Mesenchymal stem cell (in vitro differentiated cells and primary cell): ENCODE results near the gene POLR2F.
A peak's percentile ranks its signal among the peaks of the same experiment; 100 is the strongest.

Experiments
- DNase-seq: peaks from one replicate; pipeline ENCODE4 v3.0.0-alpha.2; 2013
- H2AFZ ChIP-seq: one replicate; pipeline ENCODE4 v1.6.1; 2013; ENCODE audit warnings: low read depth, mild to moderate bottlenecking, control low read depth, inconsistent platforms, low read length, moderate library complexity
- H2AK5ac ChIP-seq: 2 replicates; pipeline ENCODE4 v1.6.1; 2013; ENCODE audit warnings: low read length, moderate library complexity, mild to moderate bottlenecking, inconsistent platforms; ENCODE audit not compliant: severe bottlenecking
- H2BK120ac ChIP-seq: one replicate; pipeline ENCODE4 v1.6.1; 2013; ENCODE audit warnings: low read depth, mild to moderate bottlenecking, inconsistent platforms, low read length, moderate library complexity
- H2BK12ac ChIP-seq, 2 experiments: one replicate each; pipeline ENCODE4 v1.6.1; 2013; ENCODE audit warnings: inconsistent platforms in 2 of 2, low read length in 2 of 2, mild to moderate bottlenecking in 2 of 2, moderate library complexity in 2 of 2, control low read depth in 1 of 2
- H2BK15ac ChIP-seq: one replicate; pipeline ENCODE4 v1.6.1; 2013; ENCODE audit warnings: mild to moderate bottlenecking, low read depth, inconsistent platforms; ENCODE audit not compliant: poor library complexity, severe bottlenecking
- H2BK5ac ChIP-seq: 2 replicates; pipeline ENCODE4 v1.6.1; 2013; ENCODE audit warnings: low read depth, mild to moderate bottlenecking, low read length, control low read depth, inconsistent platforms; ENCODE audit not compliant: poor library complexity, severe bottlenecking
- H3K14ac ChIP-seq, 2 experiments: one replicate each; pipeline ENCODE4 v1.6.1; 2013; ENCODE audit warnings: inconsistent platforms in 2 of 2, low read length in 2 of 2, control low read depth in 1 of 2, mild to moderate bottlenecking in 1 of 2, moderate library complexity in 1 of 2
- H3K18ac ChIP-seq, 2 experiments: one replicate each; pipeline ENCODE4 v1.6.1; 2013; ENCODE audit warnings: inconsistent platforms in 2 of 2, low read length in 2 of 2, control low read depth in 1 of 2, low read depth in 1 of 2, mild to moderate bottlenecking in 1 of 2
- H3K23ac ChIP-seq, 2 experiments: one replicate each; pipeline ENCODE4 v1.6.1; 2013; ENCODE audit warnings: inconsistent platforms in 2 of 2, low read length in 2 of 2, mild to moderate bottlenecking in 2 of 2, moderate library complexity in 2 of 2, control low read depth in 1 of 2
- H3K27ac ChIP-seq: 2 replicates; pipeline ENCODE4 v1.5.1; 2013; ENCODE audit warnings: mild to moderate bottlenecking, moderate library complexity, low read length, control low read depth, inconsistent platforms; ENCODE audit not compliant: poor library complexity, severe bottlenecking
- H3K27me3 ChIP-seq, 2 experiments: 2 replicates each; pipeline versions ENCODE4 v1.6.1 to v1.7.0; 2013; ENCODE audit warnings: low read length in 2 of 2, mild to moderate bottlenecking in 2 of 2, moderate library complexity in 2 of 2, control low read depth in 1 of 2, inconsistent platforms in 1 of 2; ENCODE audit not compliant: control insufficient read depth in 1 of 2, insufficient read depth in 1 of 2
- H3K36me3 ChIP-seq, 2 experiments: 2 replicates each; pipeline versions ENCODE4 v1.6.1 to v1.7.0; 2013; ENCODE audit warnings: low read length in 2 of 2, control low read depth in 1 of 2, inconsistent platforms in 1 of 2, low read depth in 1 of 2, mild to moderate bottlenecking in 1 of 2; ENCODE audit not compliant: insufficient read depth in 2 of 2, control insufficient read depth in 1 of 2
- H3K4ac ChIP-seq, 2 experiments: one replicate each; pipeline ENCODE4 v1.6.1; 2013; ENCODE audit warnings: inconsistent platforms in 2 of 2, low read length in 2 of 2, mild to moderate bottlenecking in 2 of 2, moderate library complexity in 2 of 2, control low read depth in 1 of 2, low read depth in 1 of 2
- H3K4me1 ChIP-seq: 2 replicates; pipeline ENCODE4 v1.6.1; 2013; ENCODE audit warnings: low read depth, low read length, control low read depth; ENCODE audit not compliant: control insufficient read depth, insufficient read depth
- H3K4me2 ChIP-seq: 2 replicates; pipeline ENCODE4 v1.6.1; 2013; ENCODE audit warnings: low read length, mild to moderate bottlenecking, inconsistent platforms; ENCODE audit not compliant: poor library complexity, severe bottlenecking
- H3K4me3 ChIP-seq, 2 experiments: 2 replicates each; pipeline versions ENCODE4 v1.5.1 to v1.7.0; 2013; ENCODE audit warnings: low read length in 2 of 2, mild to moderate bottlenecking in 2 of 2, control low read depth in 1 of 2, low read depth in 1 of 2; ENCODE audit not compliant: insufficient read depth in 1 of 2
- H3K79me1 ChIP-seq: replicated peaks from 2 replicates; pipeline ENCODE4 v1.6.1; 2013; ENCODE audit warnings: mild to moderate bottlenecking, control low read depth, low read length, inconsistent platforms; ENCODE audit not compliant: poor library complexity, severe bottlenecking
- H3K9ac ChIP-seq: 2 replicates; pipeline ENCODE4 v1.7.0; 2013; ENCODE audit warnings: mild to moderate bottlenecking, low read length, moderate library complexity
- H3K9me3 ChIP-seq: 2 replicates; pipeline ENCODE4 v1.7.0; 2013; ENCODE audit warnings: mild to moderate bottlenecking, low read length; ENCODE audit not compliant: control insufficient read depth
- H4K8ac ChIP-seq: one replicate; pipeline ENCODE4 v1.6.1; 2013; ENCODE audit warnings: inconsistent platforms, mild to moderate bottlenecking, low read length, moderate library complexity
- H4K91ac ChIP-seq: one replicate; pipeline ENCODE4 v1.6.1; 2013; ENCODE audit warnings: mild to moderate bottlenecking, low read length, inconsistent platforms
- WGBS: methylation state at CpG from one replicate; pipeline ENCODE4 v1.1.7; 2013; ENCODE audit warnings: mixed read lengths; 5-methylcytosine and 5-hydroxymethylcytosine counted together

POLR2F gene

DNA sequence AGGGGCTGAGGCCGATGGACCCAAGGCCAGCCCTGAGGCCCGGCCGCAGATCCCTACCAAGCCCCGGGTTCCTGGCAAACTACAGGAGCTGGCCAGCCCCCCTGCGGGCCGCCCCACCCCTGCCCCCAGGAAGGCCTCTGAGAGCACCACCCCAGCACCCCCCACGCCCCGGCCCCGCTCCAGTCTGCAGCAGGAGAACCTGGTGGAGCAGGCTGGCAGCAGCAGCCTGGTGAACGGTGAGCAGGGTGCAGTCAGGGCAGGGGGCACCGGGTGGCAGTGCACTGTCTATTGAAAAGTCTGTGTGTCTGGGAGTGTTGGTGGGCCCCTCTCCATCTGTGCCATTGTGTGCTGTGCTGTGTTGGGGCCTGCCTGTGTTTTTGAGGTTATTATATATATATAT, 31.3 kb upstream of the POLR2F start:
- Histone ChIP-seq H3K4me2 (no peak overlapping the region), H2BK15ac (no peak overlapping the region), H3K79me1 (peaks cover 44% of the 10 kb centered on the region), H3K36me3 (peaks cover 83 to 89% of the 10 kb centered on the region in 2 experiments), H4K91ac (no peak overlapping the region), H3K4me3 (no peak overlapping the region), H3K18ac (no peak overlapping the region), H3K27ac (no peak overlapping the region), H3K23ac (no peak overlapping the region), H2BK12ac (no peak overlapping the region), H3K4me1 (peaks cover 7% of the 10 kb centered on the region), H2BK5ac (no peak overlapping the region), H3K9me3 (no peaks in the 10 kb centered on the region), H2AFZ (no peak overlapping the region), H3K9ac (no peak overlapping the region), H3K27me3 (no peaks in the 10 kb centered on the region), H2BK120ac (no peak overlapping the region), H4K8ac (no peak overlapping the region), H3K4ac (no peak overlapping the region), H3K14ac (no peak overlapping the region), H2AK5ac (no peak overlapping the region)
- DNase-seq = no peak
- 98% methylated on average over 10 of the region's 11 CpGs for WGBS

DNA sequence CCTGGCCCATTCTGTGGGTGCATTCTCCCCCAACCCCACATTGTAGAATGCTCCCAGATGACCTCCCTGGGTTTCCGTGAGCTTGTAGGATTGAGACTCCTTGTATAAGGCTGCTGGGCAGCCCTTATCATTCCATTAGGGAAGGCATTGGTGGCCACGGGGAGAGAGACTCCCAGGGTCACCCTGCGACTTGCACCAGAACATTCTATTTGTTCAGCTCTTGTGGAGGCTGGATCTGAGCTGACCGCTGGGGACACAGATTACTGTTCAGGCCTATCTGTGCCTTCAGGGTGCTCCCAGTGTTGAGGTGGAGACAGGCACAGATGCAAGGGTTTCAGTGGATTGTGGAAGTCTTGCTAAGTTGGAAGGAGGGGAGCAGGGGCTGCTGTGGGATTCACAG, 29.6 kb upstream of the POLR2F start:
- no peak overlapping the region for H3K9ac ChIP-seq
- no peak overlapping the region for H2BK120ac ChIP-seq
- no peak overlapping the region for H4K91ac ChIP-seq
- H3K18ac ChIP-seq = no peak overlapping the region
- no peaks in the 10 kb centered on the region for H3K9me3 ChIP-seq
- no peak overlapping the region for H4K8ac ChIP-seq
- H3K4ac ChIP-seq = no peak overlapping the region
- H2AK5ac ChIP-seq = no peak overlapping the region
- peaks cover 81 to 87% of the 10 kb centered on the region in 2 experiments for H3K36me3 ChIP-seq
- H3K27me3 ChIP-seq = no peaks in the 10 kb centered on the region
- 93% methylated on average over 4 of the region's 4 CpGs for WGBS
- H3K4me3 ChIP-seq = no peak overlapping the region
- DNase-seq = no peak
- H3K4me1 ChIP-seq = peaks cover 6% of the 10 kb centered on the region
- no peak overlapping the region for H2AFZ ChIP-seq
- H3K4me2 ChIP-seq = no peak overlapping the region
- no peak overlapping the region for H3K27ac ChIP-seq
- no peak overlapping the region for H3K14ac ChIP-seq
- H2BK12ac ChIP-seq = no peak overlapping the region
- peaks cover 44% of the 10 kb centered on the region for H3K79me1 ChIP-seq
- no peak overlapping the region for H2BK15ac ChIP-seq
- H2BK5ac ChIP-seq = no peak overlapping the region
- peak overlapping the region in 1 of 2 experiments; percentile 34 for H3K23ac ChIP-seq

DNA sequence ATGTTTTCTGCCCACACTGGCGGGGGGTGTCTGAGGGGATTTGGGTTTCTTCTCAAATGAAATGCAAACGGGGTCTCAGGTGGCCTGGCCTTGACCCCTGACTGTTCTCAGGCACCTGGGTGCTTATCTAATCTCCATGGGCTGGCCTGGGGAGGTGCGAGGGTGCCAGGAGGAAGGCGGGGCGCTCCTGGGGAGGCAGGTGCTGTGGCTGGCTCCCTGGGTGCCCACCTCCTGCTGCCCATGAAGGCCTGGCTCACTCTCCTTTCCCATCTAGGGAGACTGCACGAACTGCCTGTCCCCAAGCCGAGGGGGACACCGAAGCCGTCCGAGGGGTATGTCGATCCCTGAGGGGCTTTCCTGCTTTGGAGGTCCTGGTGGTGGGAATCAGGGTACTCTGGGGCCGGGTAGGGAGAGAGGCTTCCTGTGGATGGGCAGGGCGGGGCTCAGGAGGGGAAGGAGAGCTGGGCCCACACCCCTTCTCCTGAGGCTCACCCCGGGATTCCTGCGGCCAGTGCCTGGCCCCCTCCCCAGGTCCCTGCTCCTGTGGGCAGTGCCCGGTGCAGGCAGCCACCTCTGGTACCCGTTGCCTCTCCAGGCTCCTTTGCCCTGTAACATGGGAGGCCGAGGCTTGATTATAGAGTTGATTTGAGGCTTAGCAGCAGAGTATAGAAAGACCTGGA, 29.0 kb upstream of the POLR2F start:
- Histone ChIP-seq H2AFZ (no peak overlapping the region), H3K4me3 (no peak overlapping the region), H3K4me1 (peaks cover 4% of the 10 kb centered on the region), H2BK5ac (no peak overlapping the region), H3K36me3 (peaks cover 83 to 88% of the 10 kb centered on the region in 2 experiments), H3K14ac (no peak overlapping the region), H2BK120ac (no peak overlapping the region), H3K23ac (peak overlapping the region in 1 of 2 experiments; percentile 34), H3K9ac (peak overlapping the region; percentile 1), H3K27me3 (no peaks in the 10 kb centered on the region), H3K79me1 (peaks cover 46% of the 10 kb centered on the region), H3K4ac (no peak overlapping the region), H4K91ac (no peak overlapping the region), H2BK12ac (no peak overlapping the region), H2AK5ac (no peak overlapping the region), H3K4me2 (no peak overlapping the region), H3K27ac (no peak overlapping the region), H2BK15ac (no peak overlapping the region), H3K9me3 (no peaks in the 10 kb centered on the region), H3K18ac (no peak overlapping the region), H4K8ac (no peak overlapping the region)
- no peak for DNase-seq
- WGBS = 96% methylated on average over 18 of the region's 18 CpGs

DNA sequence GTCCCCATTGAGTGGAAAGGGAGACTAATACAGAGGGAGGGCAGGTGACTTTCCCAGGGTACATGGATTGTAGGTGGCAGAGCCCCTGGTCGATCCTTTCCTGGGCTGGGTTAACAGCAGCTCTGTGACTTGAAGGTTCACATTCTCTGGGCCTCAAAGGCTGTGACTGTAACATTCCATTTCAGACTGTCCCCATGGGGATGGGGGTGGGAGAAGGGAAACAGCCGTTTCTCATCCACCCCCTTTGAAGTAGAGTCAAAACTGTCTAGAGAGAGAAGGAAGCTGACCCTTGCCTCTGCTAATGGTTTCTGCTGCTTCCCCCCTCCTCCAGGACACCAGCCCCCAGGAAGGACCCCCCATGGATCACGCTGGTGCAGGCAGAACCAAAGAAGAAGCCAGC, 28.2 kb upstream of the POLR2F start:
- H3K14ac ChIP-seq = no peak overlapping the region

More for the DNA sequence above, 28.2 kb upstream of the POLR2F start:
- Histone ChIP-seq H3K23ac (no peak overlapping the region), H3K4me3 (no peak overlapping the region), H3K4ac (no peak overlapping the region), H3K27ac (no peak overlapping the region), H3K4me2 (no peak overlapping the region), H2BK5ac (no peak overlapping the region), H2BK12ac (no peak overlapping the region), H4K91ac (no peak overlapping the region), H3K4me1 (peaks cover 7% of the 10 kb centered on the region), H3K18ac (no peak overlapping the region), H3K79me1 (peaks cover 46% of the 10 kb centered on the region), H3K27me3 (no peaks in the 10 kb centered on the region), H3K36me3 (peaks cover 80 to 89% of the 10 kb centered on the region in 2 experiments), H2BK15ac (no peak overlapping the region), H2AFZ (no peak overlapping the region), H2BK120ac (no peak overlapping the region), H4K8ac (no peak overlapping the region), H3K9me3 (no peaks in the 10 kb centered on the region), H3K9ac (peak overlapping the region; percentile 1), H2AK5ac (no peak overlapping the region)
- no peak for DNase-seq
- WGBS = 90% methylated on average over 1 of the region's 3 CpGs
